Esophagus muscularis mucosa (tissue), 4 donors: ENCODE results near the gene QRICH2. TPM values are rescaled to one million over a fixed set of nuclear protein-coding genes. Genes with fewer than 3 reads are reported as not detected.

ENCODE experiments used
- DNase-seq: peaks from one replicate; pipeline ENCODE4 v3.0.0-alpha.2; 2017; ENCODE audit errors: extremely low spot score
- H3K27ac ChIP-seq, 4 donors: fragments of 200-600 bp; sonication (generic); replicated peaks in 1 of 4; 1 replicate in 3 of 4; 2 replicates in 1 of 4; pipeline ENCODE4 v1.5.1; 2016 to 2019; ENCODE audit warnings: mild to moderate bottlenecking in 1 of 4
- H3K27me3 ChIP-seq, 4 donors: fragments of 200-600 bp; sonication (generic); one replicate each; pipeline versions ENCODE4 v1.5.1 to v1.6.0; 2016 to 2019
- H3K36me3 ChIP-seq, 4 donors: fragments of 200-600 bp; sonication (generic); one replicate each; pipeline ENCODE4 v1.5.1; 2016 to 2019
- H3K4me1 ChIP-seq, 4 donors: fragments of 200-600 bp; sonication (generic); one replicate each; pipeline ENCODE4 v1.5.1; 2016 to 2019
- H3K4me3 ChIP-seq, 4 donors: fragments of 200-600 bp; sonication (generic); 1 replicate in 2 of 4; 2 replicates in 2 of 4; pipeline ENCODE4 v1.5.1; 2016 to 2019; ENCODE audit warnings: mild to moderate bottlenecking in 4 of 4, moderate library complexity in 1 of 4
- H3K9me3 ChIP-seq, 4 donors: fragments of 200-600 bp; sonication (generic); 1 replicate in 3 of 4; 2 replicates in 1 of 4; pipeline ENCODE4 v1.5.1; 2016 to 2019
- CTCF ChIP-seq, 3 experiments: fragments of 200-600 bp in 2 of 3; fragments of 450-650 bp in 1 of 3; sonication (generic) in 2 of 3; IDR thresholded peaks; one replicate each; pipeline ENCODE4 v1.5.1; 2017 to 2019; ENCODE audit warnings: antibody characterized with exemption in 3 of 3, mild to moderate bottlenecking in 2 of 3, moderate library complexity in 1 of 3
- EP300 ChIP-seq: sonication (generic); formaldehyde crosslinking; IDR thresholded peaks from one replicate; pipeline ENCODE4 v1.6.1; 2017; ENCODE audit warnings: antibody characterized with exemption
- POLR2A ChIP-seq: fragments of 450-650 bp; IDR thresholded peaks from one replicate; pipeline ENCODE4 v1.6.1; 2017; ENCODE audit warnings: antibody characterized with exemption, moderate library complexity, mild to moderate bottlenecking, low read depth
- POLR2AphosphoS5 ChIP-seq, 2 donors: sonication (generic); formaldehyde crosslinking; IDR thresholded peaks; one replicate each; pipeline ENCODE4 v1.6.1; 2017; ENCODE audit warnings: antibody characterized with exemption in 2 of 2
- WGBS: methylation state at CpG from one replicate; pipeline ENCODE4 v1.1.5; 2018; 5-methylcytosine and 5-hydroxymethylcytosine counted together
- intact Hi-C: fragments of 100-400 bp; cut with DNase I; formaldehyde crosslinking; loops from one replicate; pipeline ENCODE4 v1.15.1; 2023
- total RNA-seq, 4 donors: library from RNA; depleted of rRNA; stranded (reverse); fragments of >200 nt; gene quantifications; one replicate each; pipeline versions ENCODE4 v1.1.0 to v1.2.1, GENCODE V29; 2016

Gene QRICH2
- total RNA-seq, 4 donors from 2014 or later: 1.7 to 2.6 (median 2.1) TPM

DNA sequence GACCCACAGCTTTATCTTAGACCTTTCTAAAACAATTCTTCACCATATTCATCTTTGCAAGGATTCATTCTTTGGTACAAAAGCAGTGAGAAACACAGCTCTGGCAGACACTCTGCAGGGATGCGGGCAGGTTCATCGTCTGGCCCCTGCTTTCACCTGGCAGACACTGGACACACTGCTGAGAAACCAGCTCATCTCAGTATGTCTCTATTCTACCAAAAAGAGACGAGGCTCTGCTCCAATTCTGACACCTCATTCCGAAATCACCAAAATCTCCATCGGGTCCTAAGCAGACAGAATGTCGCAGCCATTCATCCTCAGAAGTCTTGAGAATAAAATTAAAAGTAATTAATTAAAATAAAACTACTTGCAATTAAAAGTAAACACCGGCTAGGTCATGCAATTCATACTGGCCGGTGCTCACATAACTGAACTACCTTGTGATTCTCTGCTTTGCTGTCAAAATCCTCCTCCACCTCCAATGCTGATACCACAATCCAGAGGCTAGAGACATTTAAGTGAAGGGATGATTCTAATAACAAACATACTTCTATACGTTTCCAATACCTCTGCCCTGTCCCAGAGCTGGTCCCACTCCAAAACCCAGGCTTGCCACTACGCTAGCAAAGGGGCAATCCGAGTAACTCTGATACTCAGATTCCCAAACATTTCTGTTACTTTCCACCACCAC is 69.1 kb downstream of the QRICH2 start:
- intact Hi-C loops: loop anchor here (5.0 kb wide), 1 partner anchor 33 kb away; no protein-coding TSS in a partner anchor
- H3K4me3 ChIP-seq: peak overlapping the region; percentile 58 to 73 (median 65)
- DNase-seq: no peak
- TF ChIP-seq EP300 (no peak), POLR2AphosphoS5 (IDR thresholded peaks at IDR 0.05) (no peak), POLR2A (no peak), CTCF (IDR thresholded peaks at IDR 0.05) (no peak)
- peaks cover 16 to 27% (median 22%) of the 10 kb centered on the region in 4 donors for H3K4me1 ChIP-seq
- no peaks in the 10 kb centered on the region for H3K9me3 ChIP-seq
- peaks cover 0 to 39% (median 6%) of the 10 kb centered on the region in 4 donors for H3K27me3 ChIP-seq
- H3K27ac ChIP-seq: peak overlapping the region in 1 of 4 donors; percentile 67
- 62% methylated on average over 11 of the region's 11 CpGs for WGBS
- no peaks in the 10 kb centered on the region for H3K36me3 ChIP-seq

DNA sequence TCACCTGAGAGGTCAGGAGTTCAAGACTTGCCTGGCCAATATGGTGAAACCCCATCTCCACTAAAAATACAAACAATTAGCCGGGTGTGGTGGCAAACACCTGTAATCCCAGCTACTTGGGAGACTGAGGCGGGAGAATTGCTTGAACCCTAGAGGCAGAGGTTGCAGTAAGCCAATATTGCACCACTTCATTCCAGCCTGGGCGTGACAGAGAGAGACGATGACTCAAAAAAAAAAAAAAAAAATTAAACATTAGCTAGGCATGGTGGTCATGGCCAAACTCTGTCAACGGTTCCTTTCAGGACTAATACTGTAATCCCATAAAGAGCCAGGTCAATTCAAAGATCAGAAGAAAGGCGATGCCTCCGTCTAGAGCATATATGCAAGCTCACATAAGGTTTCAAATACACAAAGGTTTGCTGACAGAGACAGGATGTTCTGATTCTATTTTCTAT is 70.2 kb downstream of the QRICH2 start:
- intact Hi-C loops: loop anchor here (5.0 kb wide), 1 partner anchor 34 kb away; no protein-coding TSS in a partner anchor
- H3K27me3 ChIP-seq: peaks cover 0 to 28% (median 6%) of the 10 kb centered on the region in 4 donors
- H3K36me3 ChIP-seq: no peaks in the 10 kb centered on the region
- TF ChIP-seq POLR2A: no peak
- TF ChIP-seq EP300: no peak
- TF ChIP-seq POLR2AphosphoS5 (IDR thresholded peaks at IDR 0.05): no peak
- TF ChIP-seq CTCF (IDR thresholded peaks at IDR 0.05): no peak
- DNase-seq: no peak
- H3K4me3 ChIP-seq: no peak overlapping the region
- WGBS: 84% methylated on average over 7 of the region's 7 CpGs
- H3K9me3 ChIP-seq: no peaks in the 10 kb centered on the region
- H3K27ac ChIP-seq: no peak overlapping the region
- H3K4me1 ChIP-seq: peaks cover 16 to 27% (median 22%) of the 10 kb centered on the region in 4 donors

- DNase-seq: no peak
- Histone ChIP-seq H3K27me3 (peaks cover 0 to 15% (median 2%) of the 10 kb centered on the region in 4 donors), H3K27ac (no peak overlapping the region), H3K4me3 (no peak overlapping the region), H3K4me1 (peaks cover 13 to 23% (median 20%) of the 10 kb centered on the region in 4 donors), H3K9me3 (no peaks in the 10 kb centered on the region), H3K36me3 (no peaks in the 10 kb centered on the region)
- intact Hi-C loops: loop anchor here (5.0 kb wide), 1 partner anchor 36 kb away; no protein-coding TSS in a partner anchor
- TF ChIP-seq CTCF (IDR thresholded peaks at IDR 0.05): no peak
- no peak for TF ChIP-seq POLR2AphosphoS5 (IDR thresholded peaks at IDR 0.05)
- TF ChIP-seq POLR2A: no peak
- no peak for TF ChIP-seq EP300
Measured at GRCh38 chr17:76236603-76237002, 71.5 kb downstream of the QRICH2 start.

DNA sequence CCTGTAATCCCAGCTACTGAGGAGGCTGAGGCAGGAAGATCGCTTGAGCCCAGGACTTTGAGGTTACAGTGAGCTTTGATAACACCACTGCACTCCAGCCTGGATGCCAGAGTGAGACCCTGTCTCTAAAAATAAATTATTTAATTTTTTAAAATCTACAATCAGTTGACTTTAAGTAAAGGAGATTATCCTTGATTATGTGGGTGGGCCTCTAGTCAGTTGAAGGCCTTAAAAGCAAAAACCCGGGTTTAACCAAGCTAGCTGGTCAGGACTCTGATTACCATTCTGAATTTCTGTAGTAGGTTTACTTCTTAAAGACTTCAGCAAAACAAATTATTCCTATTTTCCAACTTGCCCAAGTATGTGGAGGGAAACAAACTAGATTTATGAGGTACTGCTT is 72.2 kb downstream of the QRICH2 start:
- DNase-seq: no peak
- Histone ChIP-seq H3K27ac (no peak overlapping the region), H3K9me3 (no peaks in the 10 kb centered on the region), H3K36me3 (no peaks in the 10 kb centered on the region), H3K27me3 (peaks cover 0 to 13% (median 2%) of the 10 kb centered on the region in 4 donors), H3K4me3 (no peak overlapping the region), H3K4me1 (peaks cover 6 to 16% (median 12%) of the 10 kb centered on the region in 4 donors)
- 91% methylated on average over 2 of the region's 2 CpGs for WGBS
- intact Hi-C loops: loop anchor here (5.0 kb wide), 1 partner anchor 36 kb away; no protein-coding TSS in a partner anchor
- TF ChIP-seq EP300 (no peak), CTCF (IDR thresholded peaks at IDR 0.05) (no peak), POLR2A (no peak), POLR2AphosphoS5 (IDR thresholded peaks at IDR 0.05) (no peak)
